Esophagus squamous epithelium (tissue), 5 donors: ENCODE data around the gene IQSEC1. TPM values are rescaled to one million over a fixed set of nuclear protein-coding genes. Genes with fewer than 3 reads are reported as not detected.

ENCODE experiments used
- DNase-seq: peaks from one replicate; lab custom pipeline; 2025; lab: John Stamatoyannopoulos, UW
- H3K27ac ChIP-seq, 4 donors: fragments of 200-600 bp; sonication (generic); one replicate each; pipeline ENCODE4 v1.5.1; 2016 to 2019; ENCODE audit warnings: mild to moderate bottlenecking in 1 of 4
- H3K27me3 ChIP-seq, 4 donors: fragments of 200-600 bp; sonication (generic); 1 replicate in 3 of 4; 2 replicates in 1 of 4; pipeline versions ENCODE4 v1.5.1 to v1.6.0; 2017 to 2021; ENCODE audit warnings: antibody characterized with exemption in 1 of 4
- H3K36me3 ChIP-seq, 3 donors: fragments of 200-600 bp; sonication (generic); one replicate each; pipeline ENCODE4 v1.5.1; 2016 to 2019
- H3K4me1 ChIP-seq, 3 donors: fragments of 200-600 bp; sonication (generic); one replicate each; pipeline ENCODE4 v1.5.1; 2017 to 2019
- H3K4me3 ChIP-seq, 4 donors: fragments of 200-600 bp; sonication (generic); 1 replicate in 3 of 4; 2 replicates in 1 of 4; pipeline ENCODE4 v1.5.1; 2016 to 2019; ENCODE audit warnings: mild to moderate bottlenecking in 2 of 4, moderate library complexity in 1 of 4
- H3K9me3 ChIP-seq, 3 donors: fragments of 200-600 bp; sonication (generic); one replicate each; pipeline ENCODE4 v1.5.1; 2016 to 2019
- CTCF ChIP-seq, 6 experiments: fragments of 450-650 bp in 4 of 6; fragments of 200-600 bp in 2 of 6; sonication (generic) in 2 of 6; IDR thresholded peaks; one replicate each; pipeline ENCODE4 v1.5.1; 2016 to 2019; ENCODE audit warnings: antibody characterized with exemption in 6 of 6, mild to moderate bottlenecking in 4 of 6, moderate library complexity in 4 of 6
- POLR2A ChIP-seq, 4 donors: fragments of 450-650 bp; IDR thresholded peaks; one replicate each; pipeline ENCODE4 v1.6.1; 2017; ENCODE audit warnings: antibody characterized with exemption in 4 of 4, mild to moderate bottlenecking in 4 of 4, moderate library complexity in 3 of 4
- WGBS, 2 donors: methylation state at CpG; one replicate each; pipeline ENCODE4 v1.1.5; 2018; 5-methylcytosine and 5-hydroxymethylcytosine counted together
- intact Hi-C: fragments of 100-400 bp; cut with DNase I; formaldehyde crosslinking; loops from one replicate; pipeline ENCODE4 v1.15.0; 2022
- total RNA-seq, 4 donors: library from RNA; depleted of rRNA; stranded (reverse); fragments of >200 nt; gene quantifications; one replicate each; pipeline ENCODE4 v1.1.0, GENCODE V29; 2016
- donor health status: DM: yes; HTN: yes; CAD: no.

The IQSEC1 gene
- total RNA-seq, 4 donors from 2014 or later, result 7.3 to 27.1 (median 10.7) TPM

- 57 to 64% methylated on average over 2 to 3 of the region's 4 CpGs for WGBS, 2 donors
- TF ChIP-seq POLR2A (IDR thresholded peaks at IDR 0.05), result no peak
- TF ChIP-seq CTCF (IDR thresholded peaks at IDR 0.05), result no peak
- H3K9me3 ChIP-seq, result no peaks in the 10 kb centered on the region
- no peaks in the 10 kb centered on the region for H3K36me3 ChIP-seq
- no peak overlapping the region for H3K4me3 ChIP-seq
- H3K4me1 ChIP-seq, result peaks cover 0 to 18% (median 4%) of the 10 kb centered on the region in 3 donors
- peaks cover 0 to 24% (median 4%) of the 10 kb centered on the region in 4 donors for H3K27me3 ChIP-seq
- intact Hi-C loops, result no loop called here
- DNase-seq, result no peak
- no peak overlapping the region for H3K27ac ChIP-seq
Observed at GRCh38 chr3:13068269-13069010, 4.8 kb downstream of the IQSEC1 start.

GRCh38 chr3:13067778-13068177 lies 5.5 kb downstream of the IQSEC1 start:
- peaks cover 0 to 12% (median 0%) of the 10 kb centered on the region in 3 donors for H3K4me1 ChIP-seq
- H3K36me3 ChIP-seq, result no peaks in the 10 kb centered on the region
- WGBS, 2 donors, result 80 to 90% methylated on average over 2 to 4 of the region's 4 CpGs
- H3K9me3 ChIP-seq, result no peaks in the 10 kb centered on the region
- H3K27ac ChIP-seq, result no peak overlapping the region
- TF ChIP-seq POLR2A (IDR thresholded peaks at IDR 0.05) (no peak), CTCF (IDR thresholded peaks at IDR 0.05) (no peak)
- intact Hi-C loops, result no loop called here
- no peak overlapping the region for H3K4me3 ChIP-seq
- peaks cover 0 to 18% (median 1%) of the 10 kb centered on the region in 4 donors for H3K27me3 ChIP-seq
- no peak for DNase-seq

- no peak for TF ChIP-seq CTCF (IDR thresholded peaks at IDR 0.05)
- 60% methylated on average over 1 of the region's 4 CpGs for WGBS, 2 donors
- DNase-seq, result no peak
- Histone ChIP-seq H3K4me3 (no peak overlapping the region), H3K36me3 (no peaks in the 10 kb centered on the region), H3K4me1 (peaks cover 0 to 6% (median 0%) of the 10 kb centered on the region in 3 donors), H3K27ac (no peak overlapping the region), H3K9me3 (no peaks in the 10 kb centered on the region), H3K27me3 (peaks cover 0 to 8% (median 0%) of the 10 kb centered on the region in 4 donors)
- intact Hi-C loops, result no loop called here
Observed at GRCh38 chr3:13066834-13067233, 6.4 kb downstream of the IQSEC1 start.

GRCh38 chr3:13066236-13066635 lies 7.0 kb downstream of the IQSEC1 start:
- Histone ChIP-seq H3K27ac (no peak overlapping the region), H3K4me3 (no peak overlapping the region), H3K36me3 (no peaks in the 10 kb centered on the region), H3K27me3 (peaks cover 0 to 2% (median 0%) of the 10 kb centered on the region in 4 donors), H3K9me3 (no peaks in the 10 kb centered on the region), H3K4me1 (peaks cover 0 to 6% (median 0%) of the 10 kb centered on the region in 3 donors)
- no peak for DNase-seq
- TF ChIP-seq POLR2A (IDR thresholded peaks at IDR 0.05), result no peak
- no peak for TF ChIP-seq CTCF (IDR thresholded peaks at IDR 0.05)
- intact Hi-C loops, result no loop called here
- WGBS, 2 donors, result 67 to 76% methylated on average over 10 to 11 of the region's 11 CpGs

GRCh38 chr3:13065727-13066126 lies 7.5 kb downstream of the IQSEC1 start:
- Histone ChIP-seq H3K9me3 (no peaks in the 10 kb centered on the region), H3K27me3 (no peaks in the 10 kb centered on the region), H3K4me1 (peaks cover 0 to 6% (median 0%) of the 10 kb centered on the region in 3 donors), H3K27ac (no peak overlapping the region), H3K36me3 (no peaks in the 10 kb centered on the region), H3K4me3 (no peak overlapping the region)
- no peak for TF ChIP-seq CTCF (IDR thresholded peaks at IDR 0.05)
- no peak for TF ChIP-seq POLR2A (IDR thresholded peaks at IDR 0.05)
- intact Hi-C loops, result no loop called here
- DNase-seq, result no peak
- WGBS, 2 donors, result 65 to 83% methylated on average over 4 of the region's 4 CpGs
